Astrocyte of the spinal cord (primary cell): Measurements from ENCODE around the gene ZNF664.

ENCODE experiments used
- DNase-seq: peaks from one replicate; pipeline ENCODE4 v3.0.0; 2011; ENCODE audit warnings: low read depth, low spot score
- H3K4me3 ChIP-seq: 2 replicates; pipeline ENCODE4 v1.5.1; 2011; ENCODE audit warnings: low read depth, mild to moderate bottlenecking, low read length, moderate library complexity
- in situ Hi-C: cut with HindIII; loops from 2 replicates; pipeline ENCODE4 v1.10.0; 2017; ENCODE audit warnings: low sequenced_read_pairs
- TF ChIP-seq, protein P1 (sequence below): IDR thresholded peaks from 2 replicates; pipeline ENCODE4 v1.5.1; 2012; ENCODE audit warnings: low read depth, mild to moderate bottlenecking, low read length, inconsistent platforms

ZNF664 gene

DNA sequence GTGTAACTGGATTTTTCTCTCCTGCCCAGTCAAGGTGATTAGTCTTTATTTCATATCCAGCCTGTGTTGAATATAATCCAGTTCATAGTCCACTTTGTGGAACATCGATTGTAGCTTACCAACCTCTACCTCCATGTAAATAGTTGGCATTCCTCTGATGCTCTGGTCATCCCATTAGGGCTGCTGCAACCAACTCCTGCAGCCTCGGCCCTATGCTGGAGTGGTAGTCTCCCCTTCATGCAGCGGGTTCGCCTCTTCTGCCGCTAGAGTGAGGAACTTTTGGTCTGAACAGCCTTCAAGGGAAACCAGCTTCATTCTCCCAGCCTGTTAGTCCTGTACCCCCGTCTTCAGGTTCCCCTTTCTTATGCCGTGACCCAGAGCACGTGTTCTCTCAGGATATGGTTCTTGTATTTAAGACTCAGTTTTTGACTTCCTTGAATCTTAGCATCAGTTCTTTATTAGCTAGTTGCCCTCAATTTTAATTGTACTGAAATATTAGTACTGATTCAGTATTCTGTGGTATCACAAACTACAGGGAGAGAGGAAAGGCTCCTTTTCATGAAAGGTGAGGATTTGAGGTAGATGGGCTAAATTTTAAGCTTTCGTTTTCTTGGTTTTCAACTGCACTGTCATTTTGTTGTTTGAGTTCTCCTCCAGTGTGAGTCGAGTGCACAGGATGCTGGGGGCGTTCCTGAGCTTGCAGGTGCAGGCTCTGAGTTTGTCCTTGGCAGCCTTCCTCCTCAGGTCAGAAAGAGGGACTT is 33.2 kb downstream of the ZNF664 start:
- TF ChIP-seq, protein P1, sequence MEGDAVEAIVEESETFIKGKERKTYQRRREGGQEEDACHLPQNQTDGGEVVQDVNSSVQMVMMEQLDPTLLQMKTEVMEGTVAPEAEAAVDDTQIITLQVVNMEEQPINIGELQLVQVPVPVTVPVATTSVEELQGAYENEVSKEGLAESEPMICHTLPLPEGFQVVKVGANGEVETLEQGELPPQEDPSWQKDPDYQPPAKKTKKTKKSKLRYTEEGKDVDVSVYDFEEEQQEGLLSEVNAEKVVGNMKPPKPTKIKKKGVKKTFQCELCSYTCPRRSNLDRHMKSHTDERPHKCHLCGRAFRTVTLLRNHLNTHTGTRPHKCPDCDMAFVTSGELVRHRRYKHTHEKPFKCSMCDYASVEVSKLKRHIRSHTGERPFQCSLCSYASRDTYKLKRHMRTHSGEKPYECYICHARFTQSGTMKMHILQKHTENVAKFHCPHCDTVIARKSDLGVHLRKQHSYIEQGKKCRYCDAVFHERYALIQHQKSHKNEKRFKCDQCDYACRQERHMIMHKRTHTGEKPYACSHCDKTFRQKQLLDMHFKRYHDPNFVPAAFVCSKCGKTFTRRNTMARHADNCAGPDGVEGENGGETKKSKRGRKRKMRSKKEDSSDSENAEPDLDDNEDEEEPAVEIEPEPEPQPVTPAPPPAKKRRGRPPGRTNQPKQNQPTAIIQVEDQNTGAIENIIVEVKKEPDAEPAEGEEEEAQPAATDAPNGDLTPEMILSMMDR, result no peak
- DNase-seq, result no peak
- no peak overlapping the region for H3K4me3 ChIP-seq
- in situ Hi-C loops, result no loop called here

DNA sequence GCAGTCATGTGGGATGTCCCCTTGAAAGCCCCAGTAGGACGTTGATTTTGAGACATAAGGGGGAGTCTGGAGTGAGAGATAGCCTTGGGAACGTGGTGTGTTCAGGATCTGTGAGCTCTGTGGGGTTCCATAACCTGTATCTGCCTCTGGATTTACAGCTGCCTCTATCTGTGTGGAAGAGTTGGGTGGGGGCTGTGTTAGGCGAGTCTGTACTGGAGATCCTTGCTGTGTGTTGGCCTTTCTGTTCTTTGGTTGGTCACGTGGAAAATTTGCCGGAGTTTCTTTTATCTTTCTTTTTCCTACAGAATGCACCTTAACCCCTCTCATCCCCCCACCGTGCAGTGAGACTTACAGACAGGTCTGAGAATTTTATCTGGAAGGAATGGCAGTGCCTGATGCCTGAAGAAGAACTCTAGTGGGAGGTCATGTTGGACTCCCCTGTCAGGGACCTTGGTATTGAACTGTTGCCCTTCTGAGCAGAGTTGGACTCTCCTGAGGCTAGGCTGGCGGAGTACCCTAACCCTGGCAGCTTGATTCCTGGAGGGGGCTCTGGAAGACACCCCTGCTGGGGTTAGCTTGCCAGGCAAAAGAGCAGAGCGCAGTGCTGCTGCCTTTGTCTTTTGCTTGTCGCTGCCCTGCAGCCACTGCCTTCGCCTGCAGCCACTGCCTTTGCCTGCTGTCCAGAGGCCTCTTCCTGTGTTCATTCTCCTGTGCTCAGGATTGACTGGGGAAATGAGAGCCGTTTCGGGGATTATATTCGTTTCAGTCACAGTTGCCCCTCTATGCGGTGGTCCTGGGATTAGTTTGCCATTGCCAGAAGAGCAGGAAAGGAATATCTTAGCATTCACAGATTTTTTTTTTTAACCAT is 34.1 kb downstream of the ZNF664 start:
- in situ Hi-C loops, result no loop called here
- H3K4me3 ChIP-seq, result no peak overlapping the region
- DNase-seq, result no peak
- TF ChIP-seq, protein P1, result no peak

DNA sequence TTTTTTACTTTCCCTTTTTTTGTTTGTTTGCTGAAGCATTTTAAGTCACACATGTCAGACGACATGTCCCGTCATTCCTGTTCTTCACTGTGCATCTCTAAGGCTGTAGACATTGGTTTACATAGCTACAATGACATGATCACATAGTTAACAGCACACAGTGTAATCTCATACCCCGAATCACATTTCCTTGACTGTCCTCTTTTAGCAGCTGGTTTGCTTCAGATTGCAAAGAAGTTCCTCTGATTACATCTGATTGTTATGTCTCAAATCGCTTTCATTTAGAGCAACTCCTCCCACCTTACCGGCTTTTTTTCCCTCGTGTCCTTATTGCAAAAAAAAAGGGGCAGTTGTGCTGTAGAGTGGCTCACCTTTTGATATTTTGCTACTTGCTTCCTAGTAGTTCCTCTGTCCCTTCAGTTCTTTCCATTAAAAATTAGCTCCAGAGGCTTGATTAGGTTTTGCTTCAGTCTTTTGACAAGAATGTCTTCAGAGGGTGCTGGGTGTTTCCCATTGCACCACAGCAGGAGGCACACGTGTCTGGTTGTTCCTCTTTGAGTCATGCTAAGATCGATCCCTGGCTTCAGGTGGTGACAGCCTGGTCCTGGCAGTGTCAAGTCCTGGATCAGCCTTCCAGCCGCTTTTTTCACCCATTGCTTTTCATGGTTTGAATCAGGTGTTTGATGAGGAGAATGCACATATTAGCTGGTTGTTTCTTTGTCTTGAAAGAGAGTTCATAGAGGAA is 35.0 kb downstream of the ZNF664 start:
- DNase-seq, result no peak
- H3K4me3 ChIP-seq, result no peak overlapping the region
- in situ Hi-C loops, result no loop called here
- TF ChIP-seq, protein P1, result no peak

DNA sequence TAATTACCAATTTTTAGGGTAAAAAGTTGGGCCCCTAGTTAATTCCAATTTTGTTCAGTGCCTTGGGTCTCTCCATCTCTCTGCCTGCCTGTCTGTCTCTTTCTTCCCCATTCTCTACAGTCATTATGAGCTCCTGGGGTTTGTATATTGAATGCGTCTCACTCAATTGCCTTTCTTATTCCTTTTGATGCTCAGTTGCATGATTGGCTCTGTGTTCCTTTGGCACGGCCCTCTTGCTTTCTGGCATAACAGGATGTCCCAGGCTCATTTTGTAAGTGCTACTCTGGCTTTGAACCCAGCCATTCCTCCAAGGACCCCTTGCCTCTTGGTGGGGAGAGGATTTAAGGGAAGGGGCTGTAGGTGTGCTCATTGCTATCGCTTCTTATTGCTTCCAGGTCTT is 35.6 kb downstream of the ZNF664 start:
- in situ Hi-C loops, result no loop called here
- no peak for DNase-seq
- no peak overlapping the region for H3K4me3 ChIP-seq
- TF ChIP-seq, protein P1, result no peak

DNA sequence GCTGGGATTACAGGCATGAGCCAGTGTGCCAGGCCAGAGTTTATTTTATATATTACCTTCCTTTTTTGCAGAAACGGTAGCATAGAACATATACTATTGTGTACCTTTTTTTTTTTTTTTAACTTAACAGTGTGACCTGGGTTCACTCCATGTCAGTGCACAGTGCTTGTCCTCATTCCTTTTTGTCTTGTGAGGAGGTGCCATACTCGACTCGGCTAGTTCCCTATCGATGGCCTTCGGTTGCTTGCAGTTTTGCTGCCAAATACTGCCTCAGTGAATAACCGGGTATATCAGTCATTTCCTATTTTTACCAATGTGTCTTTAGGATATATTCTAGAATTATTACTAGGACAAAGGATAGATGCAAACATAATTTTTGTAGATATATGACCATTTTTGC is 36.8 kb downstream of the ZNF664 start:
- in situ Hi-C loops, result no loop called here
- TF ChIP-seq, protein P1, result no peak
- no peak for DNase-seq
- no peak overlapping the region for H3K4me3 ChIP-seq

DNA sequence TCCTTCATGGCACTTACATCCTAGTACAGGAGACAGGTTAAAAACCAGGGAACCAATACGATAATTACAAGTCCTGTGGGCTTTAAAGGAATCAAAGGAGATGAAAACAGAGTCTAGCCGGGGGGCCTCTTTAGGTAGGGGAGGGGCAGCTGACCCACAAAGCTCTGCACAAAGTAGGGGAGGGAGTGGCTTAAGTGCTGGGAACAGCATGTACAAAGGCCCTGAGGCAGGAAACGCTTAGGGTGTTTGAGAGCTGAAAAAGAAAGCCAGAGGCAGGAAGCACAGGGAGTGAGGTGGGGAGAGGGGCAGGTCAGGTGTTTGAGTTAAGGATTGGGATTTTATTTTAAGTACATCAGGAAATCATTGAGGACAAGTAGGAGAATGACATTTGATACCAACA is 37.7 kb downstream of the ZNF664 start:
- DNase-seq, result no peak
- H3K4me3 ChIP-seq, result no peak overlapping the region
- in situ Hi-C loops, result no loop called here
- TF ChIP-seq, protein P1, result no peak
